Eye (tissue), 1 donor: ENCODE measurements around the gene CCM2.

Experiments
- DNase-seq: peaks from one replicate; pipeline ENCODE4 v3.0.0-alpha.2; 2015

Gene CCM2

GRCh38 chr7:45084901-45085618 lies 85.1 kb downstream of the CCM2 start:
- no peak for DNase-seq

DNA sequence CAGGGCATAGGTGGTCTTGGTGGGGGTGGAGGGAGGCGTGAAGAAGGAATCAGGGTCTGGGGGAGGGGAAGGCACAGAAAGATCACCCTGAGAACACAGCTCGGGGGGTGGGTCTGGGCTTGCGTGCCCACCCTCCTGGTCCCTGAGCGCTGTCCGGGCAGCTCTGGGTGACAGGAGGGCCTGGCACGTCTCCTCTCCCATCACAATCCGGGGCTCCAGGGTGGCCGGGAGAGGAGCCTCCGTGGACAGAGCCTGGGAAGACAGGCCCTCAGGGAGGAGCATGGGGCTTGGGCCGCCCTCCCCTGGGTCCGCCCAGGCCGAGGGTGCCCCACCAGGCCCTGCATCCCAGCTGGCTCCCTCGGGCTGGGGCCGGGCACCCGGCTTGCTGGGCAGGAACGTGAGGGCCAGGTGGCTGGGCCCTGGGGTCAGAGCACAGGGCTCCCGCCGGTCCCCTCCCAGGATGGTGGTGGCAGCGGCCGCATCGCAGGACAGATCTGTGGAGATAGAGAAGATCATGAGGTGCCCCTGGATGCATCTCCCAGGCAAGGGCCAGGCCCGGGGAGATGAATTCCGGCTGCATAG lies 85.7 kb downstream of the CCM2 start:
- DNase-seq: no peak

DNA sequence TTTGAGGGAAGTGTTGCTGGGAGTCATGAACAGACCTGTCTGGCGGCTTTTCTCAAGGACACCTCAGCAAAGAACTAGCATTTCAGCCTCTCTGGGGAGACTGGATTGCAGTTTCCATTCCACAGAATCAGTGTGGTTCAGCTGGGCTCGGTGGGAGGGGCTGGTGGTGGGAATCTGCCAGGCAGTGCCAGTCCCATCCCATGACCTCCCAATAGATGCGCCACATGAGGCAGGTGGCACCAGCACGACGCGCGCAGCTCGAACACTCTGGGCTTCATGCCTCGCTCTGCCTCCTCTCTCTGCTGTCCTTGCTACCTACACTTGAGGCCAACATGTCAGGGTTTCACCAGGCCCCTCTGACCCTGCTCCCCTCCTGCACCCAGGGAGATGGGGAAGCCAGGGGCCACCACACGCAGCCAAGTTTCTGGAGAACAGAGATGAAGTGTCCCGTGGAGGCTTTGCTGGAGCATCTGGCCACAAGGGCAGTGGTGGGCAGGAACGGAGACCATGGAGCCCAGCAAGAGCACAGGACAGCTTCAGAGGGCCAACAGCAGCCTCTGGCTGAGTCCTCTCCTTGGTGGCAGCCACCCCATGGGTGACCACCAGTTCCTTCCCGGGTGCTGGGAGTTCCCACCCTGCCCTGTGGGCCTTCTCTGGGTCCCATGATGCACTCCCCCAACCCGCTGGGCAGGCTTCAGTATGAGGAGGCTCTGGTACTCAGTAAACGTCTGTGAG lies 86.5 kb downstream of the CCM2 start:
- DNase-seq: no peak

GRCh38 chr7:45087301-45088145 lies 87.5 kb downstream of the CCM2 start:
- no peak for DNase-seq

GRCh38 chr7:45088146-45088701 lies 88.2 kb downstream of the CCM2 start:
- DNase-seq: peak; percentile 48

DNA sequence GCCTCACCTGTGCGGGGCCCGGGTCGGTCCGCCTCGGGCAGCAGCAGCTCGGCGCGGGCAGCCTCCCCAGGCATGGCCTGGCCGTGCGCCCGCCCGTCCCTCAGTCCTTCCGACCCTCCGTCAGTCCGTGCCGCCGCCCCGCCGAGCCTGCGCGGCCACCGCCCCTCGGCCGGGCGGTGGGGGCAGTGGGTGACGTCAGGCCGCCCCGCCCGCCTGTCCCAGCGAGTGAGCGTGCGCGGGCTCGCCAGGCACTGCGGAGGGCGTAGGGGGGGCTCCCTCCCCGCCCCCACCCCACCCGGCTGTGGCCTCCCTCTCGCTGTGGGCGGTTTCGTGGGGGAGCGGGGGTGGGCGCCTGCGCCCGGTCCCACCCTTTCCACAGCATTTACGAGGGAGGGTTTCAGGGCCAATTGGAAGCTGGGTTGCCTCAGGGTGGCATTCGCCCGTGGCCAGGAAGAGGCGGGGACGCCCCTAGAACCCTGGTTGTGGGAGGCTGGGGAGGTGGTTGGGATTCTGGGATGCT lies 88.9 kb downstream of the CCM2 start, which contains the start of gene NACAD:
NACAD (minus strand) TSS at position 149 of the 520 bp plus-strand sequence; CDS start at position 74, 75 bp downstream.
- DNase-seq: no peak

DNA sequence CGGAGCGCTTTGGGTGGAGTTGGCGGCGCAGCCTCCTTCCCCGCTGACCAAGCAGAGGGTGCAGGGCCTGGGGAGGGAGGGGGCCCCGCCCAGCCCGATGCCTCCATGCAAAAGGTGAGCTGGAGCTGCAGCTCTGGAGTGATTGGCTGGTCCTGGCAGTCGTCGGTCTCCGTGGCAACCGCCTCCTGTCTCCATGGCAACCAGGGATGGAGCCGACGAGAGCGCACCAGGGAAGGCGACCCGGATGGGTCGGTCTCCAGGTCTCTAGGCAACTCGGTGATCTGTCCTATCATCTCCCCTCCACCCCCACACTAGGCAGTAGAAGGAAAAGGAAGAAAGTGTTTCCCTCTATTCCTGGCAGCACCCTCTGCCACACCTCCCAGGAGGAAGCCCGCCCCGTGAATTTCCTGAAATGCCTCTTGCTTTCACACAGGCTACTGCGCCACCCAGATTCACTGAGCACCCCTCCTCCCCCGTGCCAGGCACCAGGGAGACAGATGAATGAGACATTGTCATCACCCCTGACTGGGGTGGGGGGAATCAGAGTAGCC lies 89.4 kb downstream of the CCM2 start:
- peak; percentile 94 for DNase-seq

DNA sequence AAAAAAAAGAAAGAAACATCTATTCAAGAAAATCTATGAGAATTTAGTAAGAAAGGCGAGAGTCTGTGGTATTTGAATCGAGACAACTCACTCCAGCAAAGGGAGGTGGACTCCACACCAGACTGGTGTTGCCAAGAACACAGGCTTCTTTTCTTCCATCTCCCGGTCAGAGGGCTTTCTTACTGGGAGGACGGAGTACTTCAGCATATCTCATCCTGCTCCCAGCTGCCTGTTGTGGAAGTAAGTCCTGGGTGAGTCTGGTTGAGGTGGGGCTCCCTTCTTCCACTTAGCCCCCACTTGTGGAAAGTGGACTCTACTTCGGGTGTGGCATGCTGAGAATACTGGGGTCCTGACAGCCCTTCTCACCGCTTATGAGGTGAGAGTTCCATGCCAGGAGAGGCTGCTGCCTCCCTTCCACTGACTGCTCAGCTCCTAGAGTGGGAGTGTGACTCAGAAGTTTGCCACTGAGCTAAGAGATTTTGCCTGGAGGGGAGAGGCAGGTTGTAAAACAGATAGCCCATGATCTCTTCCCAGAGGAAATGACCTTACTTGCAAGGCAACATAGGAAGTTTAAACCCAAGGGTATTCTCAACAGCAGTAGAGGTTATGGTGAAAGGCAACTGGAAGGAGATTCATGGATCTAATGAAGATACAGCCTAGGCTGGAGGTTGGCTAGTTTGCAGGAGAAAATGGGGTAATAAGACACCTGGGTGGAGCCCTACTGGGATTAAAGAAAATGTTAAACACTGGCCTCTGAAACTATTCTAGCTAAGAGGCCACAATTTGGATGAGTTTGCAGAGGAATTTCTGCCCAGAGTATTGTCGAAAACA lies 92.3 kb downstream of the CCM2 start:
- DNase-seq: no peak

GRCh38 chr7:45092931-45093235 lies 92.9 kb downstream of the CCM2 start:
- DNase-seq: no peak

GRCh38 chr7:45098983-45099839 lies 99.2 kb downstream of the CCM2 start:
- DNase-seq: no peak

GRCh38 chr7:45099891-45100760 lies 100.1 kb downstream of the CCM2 start:
- no peak for DNase-seq

- no peak for DNase-seq
Measured at GRCh38 chr7:45100761-45101480, 100.9 kb downstream of the CCM2 start.

DNA sequence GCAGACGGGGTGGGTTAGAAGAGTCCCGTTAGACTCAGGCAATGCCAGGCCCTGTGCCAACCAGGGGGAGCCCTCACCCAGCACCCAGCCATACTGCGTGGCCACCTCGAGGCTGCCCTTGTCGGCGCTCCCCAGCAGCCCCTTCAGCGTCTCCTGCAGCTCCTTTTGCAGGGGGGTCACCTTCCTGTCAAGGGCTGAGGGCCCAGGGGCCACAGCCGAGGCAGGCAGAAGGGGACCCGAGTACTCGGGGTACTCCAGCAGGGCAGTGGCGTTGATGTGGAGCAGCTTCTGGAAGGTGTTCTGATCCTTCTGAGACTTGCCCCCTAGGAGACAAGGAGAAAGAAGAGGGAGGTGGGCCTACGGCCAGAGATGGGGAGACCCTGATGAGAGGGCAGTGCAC lies 101.7 kb downstream of the CCM2 start:
- no peak for DNase-seq

DNA sequence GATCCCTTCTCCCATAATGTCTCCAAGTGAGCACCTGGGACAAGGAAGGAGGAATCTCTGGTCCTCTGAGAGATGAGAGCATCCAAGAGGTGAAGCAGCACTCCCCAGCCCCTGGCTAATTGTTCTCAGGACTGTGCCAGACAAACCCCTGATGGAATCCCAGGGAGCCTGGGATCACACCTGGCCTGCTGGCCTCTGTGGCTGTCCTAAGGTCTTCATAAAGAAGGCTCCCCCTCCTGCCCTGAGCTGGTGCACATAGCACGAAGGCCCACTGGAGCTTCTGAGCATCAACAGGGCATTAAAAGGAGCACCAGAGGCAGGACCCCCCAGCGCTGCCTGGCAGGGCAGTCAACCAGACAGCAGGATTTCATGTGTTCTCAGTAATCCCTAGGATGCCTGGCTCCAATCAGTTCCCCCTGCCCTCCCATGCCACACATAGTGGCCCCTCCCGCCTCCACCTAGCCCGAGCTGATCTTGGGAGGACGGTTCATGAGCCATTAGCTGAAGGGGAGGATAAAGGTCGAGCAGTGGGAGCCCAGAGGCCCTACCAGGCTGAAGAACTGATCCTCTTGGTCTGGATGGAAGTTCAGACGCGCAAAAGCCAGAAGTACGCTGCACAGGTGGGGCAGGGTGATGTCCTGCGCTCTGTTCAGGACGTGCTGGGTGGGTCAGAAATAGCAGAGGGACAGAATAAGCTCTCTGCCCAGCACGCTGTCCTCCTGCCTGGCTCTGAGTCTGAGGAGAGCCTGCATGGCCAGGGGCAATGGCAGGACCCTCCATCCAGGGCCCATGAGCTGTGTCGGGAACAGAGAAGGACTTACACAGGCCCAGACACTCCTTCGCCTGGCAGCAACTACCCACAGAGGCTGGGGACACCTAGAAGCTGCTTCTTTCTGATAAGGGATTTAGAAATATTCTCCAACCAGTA lies 103.0 kb downstream of the CCM2 start:
- DNase-seq: no peak

DNA sequence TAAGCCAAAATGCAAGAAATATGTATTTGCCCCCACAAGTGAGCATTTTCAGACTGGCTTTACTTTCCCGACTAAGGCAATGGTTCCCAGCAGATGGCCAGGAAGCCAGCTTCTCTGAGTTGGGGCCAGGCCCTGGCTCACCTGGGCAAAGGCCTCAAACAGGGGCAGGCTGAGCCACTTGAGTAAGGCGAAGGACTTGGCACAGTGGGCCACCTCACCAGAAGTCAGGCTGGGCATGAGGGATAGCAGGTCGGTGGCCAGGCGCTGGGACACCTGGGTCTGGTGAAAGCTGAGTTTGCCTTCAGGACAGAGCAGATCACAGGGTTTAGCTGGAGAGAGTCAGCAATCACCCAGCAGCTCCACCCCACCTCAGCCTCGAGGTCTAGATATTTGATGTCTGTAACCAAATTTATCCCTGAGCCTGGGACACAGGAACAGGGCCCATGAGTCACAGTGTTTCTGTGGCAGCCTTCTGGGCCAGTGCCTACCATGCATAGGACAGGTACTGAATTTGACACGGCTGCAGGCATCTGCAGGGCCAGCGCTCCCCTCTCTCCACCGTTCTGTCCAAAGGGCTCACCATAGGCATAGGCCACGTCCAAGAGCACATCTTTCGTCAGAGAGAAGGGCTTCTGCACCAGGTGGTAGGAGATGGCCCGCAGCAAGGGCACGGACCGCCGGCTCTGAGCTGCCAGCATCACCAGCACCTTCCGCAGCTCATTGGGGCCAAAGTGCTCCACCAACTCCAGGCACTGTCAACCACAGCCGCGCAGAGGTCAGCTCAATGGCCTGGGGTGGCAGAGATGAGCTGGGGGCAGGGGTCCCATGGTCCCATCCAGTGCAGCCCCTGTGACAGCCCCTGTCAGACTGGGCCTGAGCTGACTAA lies 104.2 kb downstream of the CCM2 start:
- no peak for DNase-seq

DNA sequence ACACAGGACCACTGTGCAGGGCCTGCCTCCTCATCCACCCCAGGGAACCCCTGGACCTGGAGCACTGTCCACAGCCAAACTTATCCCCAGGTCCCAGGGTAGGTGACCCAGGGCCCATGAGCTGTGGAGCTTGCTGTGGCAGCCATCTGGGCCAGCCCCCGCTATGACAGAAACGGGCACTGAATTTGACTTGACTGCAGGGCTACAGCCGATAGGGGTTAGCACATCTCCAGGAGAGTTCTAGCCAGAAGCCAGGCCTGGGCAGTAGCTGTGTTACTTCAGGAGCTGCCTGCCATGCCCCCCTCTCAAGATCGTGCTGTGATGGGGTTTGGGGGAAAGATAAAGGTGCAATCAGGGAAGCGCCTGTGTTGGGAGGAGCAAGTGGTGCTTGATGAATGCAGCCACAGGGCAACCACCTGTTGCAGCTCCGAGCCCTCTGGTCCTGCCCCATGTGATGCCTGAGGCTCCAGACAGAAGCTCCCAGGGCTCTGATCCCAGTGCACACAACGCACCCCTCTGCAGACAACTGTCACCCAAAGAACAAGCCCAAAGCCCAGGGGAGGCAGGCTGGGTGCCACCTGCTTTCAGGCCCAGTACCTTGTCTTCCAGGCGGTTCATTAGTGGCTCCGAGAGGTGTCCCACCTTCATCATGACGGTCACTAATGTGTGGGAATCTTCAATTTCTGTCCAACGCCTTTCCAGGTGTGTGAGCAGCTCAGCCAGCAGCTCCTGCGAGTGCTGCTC lies 105.0 kb downstream of the CCM2 start:
- no peak for DNase-seq
